Measurements from ENCODE around the gene TMED9. TPM values are rescaled to one million over a fixed set of nuclear protein-coding genes. Genes with fewer than 3 reads are reported as not detected.
"Not testable (repeated sequence)": the region's sequence is repeated elsewhere in the genome, so short reads cannot be mapped to it uniquely, and the experiment has no call there.

The TMED9 gene
- total RNA-seq, 1 donor from 2014 or later, result 135 TPM

- peak; percentile 30 for DNase-seq (ENCODE audit: low spot score)
- no peak for ATAC-seq
Observed at GRCh38 chr5:177605078-177605477, 13.1 kb downstream of the TMED9 start.

DNA sequence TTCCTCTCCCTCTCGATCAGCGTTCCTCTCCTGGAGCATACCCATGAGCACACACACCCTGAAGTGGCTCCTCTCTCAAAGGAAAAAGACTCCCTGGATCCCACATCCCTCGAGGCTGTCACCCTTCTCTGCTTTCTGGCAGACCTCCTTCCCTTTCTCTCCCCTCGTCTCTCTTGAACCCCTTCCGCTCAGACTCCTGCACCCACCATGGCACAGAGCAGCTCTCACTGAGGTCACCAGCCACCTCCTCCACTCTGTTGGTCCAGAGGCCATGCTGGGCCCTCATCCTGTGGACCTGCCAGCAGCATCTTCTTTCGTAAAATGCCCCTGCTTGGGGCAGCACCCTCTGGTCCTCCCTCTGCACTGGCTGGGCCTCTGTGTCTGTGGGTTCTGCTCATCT, 13.7 kb downstream of the TMED9 start:
- peak; percentile 36 for DNase-seq (ENCODE audit: low spot score)

DNA sequence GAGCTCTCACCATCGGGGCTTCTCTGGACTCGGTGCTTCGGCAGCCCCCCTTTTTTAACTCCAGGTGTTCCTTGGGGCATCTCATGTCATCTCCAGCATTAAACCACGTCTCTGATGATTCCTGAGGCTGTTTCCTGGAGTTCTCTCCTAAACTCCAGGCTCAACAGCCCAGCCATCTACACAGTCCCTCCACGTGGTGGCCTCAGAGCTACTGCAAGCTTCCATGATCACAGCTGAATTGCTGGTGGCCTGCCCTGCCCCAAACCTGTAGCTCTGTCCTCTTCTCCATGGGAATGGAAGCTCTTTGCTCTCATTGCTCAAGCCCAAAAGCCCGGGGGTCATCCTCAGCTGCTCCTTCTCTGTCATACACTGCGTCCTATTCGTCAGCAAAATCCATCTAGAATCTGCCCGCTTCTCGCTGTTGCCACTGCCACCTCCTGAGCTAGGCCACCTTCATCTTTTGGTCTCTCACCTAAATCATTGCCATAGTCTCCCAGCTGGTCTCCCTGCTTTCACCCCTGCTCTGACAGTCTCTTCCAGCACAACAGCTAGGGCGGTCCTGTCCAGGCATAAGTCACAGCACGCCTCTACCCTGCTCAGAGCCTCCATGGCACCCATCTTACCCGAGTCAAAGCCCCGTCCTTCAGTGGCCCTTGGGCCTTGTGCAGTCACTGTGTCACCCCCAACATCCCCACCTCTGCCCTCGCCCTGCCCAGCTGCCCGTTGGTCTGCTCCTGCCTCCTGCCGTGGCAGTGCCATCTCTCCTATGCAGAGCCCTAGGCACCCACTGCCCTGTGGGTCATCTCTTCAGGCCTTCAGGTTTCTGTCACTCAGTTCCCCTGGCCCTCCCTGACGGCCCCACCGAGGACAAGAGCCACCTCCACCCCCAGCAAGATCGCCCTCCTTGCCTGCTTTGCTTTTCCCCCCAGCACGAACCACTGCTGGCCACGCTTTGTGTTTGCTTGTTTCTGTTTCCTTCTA, 14.4 kb downstream of the TMED9 start:
- DNase-seq (ENCODE audit: low spot score), result peak; percentile 36
- ATAC-seq, result no peak

More for the DNA sequence above, 13.7 kb downstream of the TMED9 start:
- ATAC-seq, result no peak

GRCh38 chr5:177607115-177607451, 15.1 kb downstream of the TMED9 start:
- ATAC-seq (no peak), DNase-seq (ENCODE audit: low spot score) (no peak)

DNA sequence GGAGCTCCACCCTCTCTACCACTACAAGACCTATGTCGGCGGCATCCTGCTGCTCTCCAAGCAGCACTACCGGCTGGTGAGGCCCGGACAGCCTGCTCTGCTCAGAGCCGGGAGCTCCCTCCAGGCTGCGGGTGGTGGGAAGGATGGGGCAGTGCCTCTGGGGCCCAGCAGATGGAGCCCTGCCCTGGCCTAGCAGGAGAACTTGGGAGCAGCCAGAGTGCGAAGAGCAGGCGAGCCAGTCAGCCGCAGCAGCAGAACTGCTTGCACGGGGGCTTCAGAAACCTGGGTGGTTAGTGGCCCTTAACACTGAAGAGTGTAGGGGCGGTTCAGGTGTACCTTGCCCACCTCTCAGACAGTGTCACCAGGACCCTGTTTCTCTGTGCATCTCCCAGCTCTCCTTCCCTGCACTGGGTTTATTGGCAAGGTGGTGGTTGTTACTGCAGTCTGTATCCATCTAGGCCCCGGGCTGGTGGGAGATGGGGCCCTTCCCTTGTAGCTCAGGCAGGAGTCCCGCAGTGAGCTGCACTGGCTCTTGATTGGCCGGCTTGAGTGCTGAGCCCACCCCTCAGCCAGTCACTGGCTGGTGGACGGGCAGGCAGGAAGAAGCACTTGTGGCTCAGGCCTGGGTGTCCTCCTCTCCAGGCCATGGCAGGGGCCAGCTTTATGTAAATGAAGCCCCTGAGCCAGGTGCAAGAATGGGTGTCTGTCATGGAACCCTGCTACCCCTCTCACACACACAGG, 15.6 kb downstream of the TMED9 start:
- DNase-seq (ENCODE audit: low spot score), result peak; percentile 81
- ATAC-seq, result peak; percentile 95

- no peak for ATAC-seq
- DNase-seq (ENCODE audit: low spot score), result peak; percentile 41
Observed at GRCh38 chr5:177608243-177609075, 16.5 kb downstream of the TMED9 start.

DNA sequence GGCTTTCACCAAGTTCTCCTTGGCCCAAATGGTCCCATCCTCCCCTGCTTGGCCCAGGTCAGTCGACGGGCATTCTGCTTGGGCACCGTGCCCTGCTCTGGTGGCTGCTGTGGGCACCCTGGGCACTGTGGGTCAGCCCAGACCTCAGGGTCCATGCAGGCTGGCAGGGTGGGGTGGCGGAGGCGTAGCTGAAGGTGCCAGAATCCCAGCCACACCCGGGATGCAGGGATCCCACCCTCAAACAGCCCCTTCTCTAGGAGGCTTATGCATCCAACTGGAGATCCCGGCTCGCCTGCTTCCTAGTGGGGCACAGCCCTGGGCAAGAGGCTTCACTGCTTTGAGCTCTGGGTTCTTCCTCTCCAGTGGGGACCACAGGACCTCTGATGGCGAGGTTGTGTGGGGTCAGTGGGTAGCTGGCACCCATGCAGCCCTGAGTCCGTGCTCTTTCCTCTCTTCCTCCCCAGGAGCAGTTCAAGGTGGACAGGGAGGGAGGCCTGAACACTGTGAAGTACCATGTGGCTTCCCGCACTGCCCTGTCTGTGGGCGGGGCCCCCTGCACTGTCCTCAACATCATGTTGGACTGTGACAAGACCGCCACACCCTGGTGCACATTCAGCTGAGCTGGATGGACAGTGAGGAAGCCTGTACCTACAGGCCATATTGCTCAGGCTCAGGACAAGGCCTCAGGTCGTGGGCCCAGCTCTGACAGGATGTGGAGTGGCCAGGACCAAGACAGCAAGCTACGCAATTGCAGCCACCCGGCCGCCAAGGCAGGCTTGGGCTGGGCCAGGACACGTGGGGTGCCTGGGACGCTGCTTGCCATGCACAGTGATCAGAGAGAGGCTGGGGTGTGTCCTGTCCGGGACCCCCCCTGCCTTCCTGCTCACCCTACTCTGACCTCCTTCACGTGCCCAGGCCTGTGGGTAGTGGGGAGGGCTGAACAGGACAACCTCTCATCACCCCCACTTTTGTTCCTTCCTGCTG, 17.4 kb downstream of the TMED9 start:
- ATAC-seq (no peak), DNase-seq (ENCODE audit: low spot score) (peak; percentile 41)

DNA sequence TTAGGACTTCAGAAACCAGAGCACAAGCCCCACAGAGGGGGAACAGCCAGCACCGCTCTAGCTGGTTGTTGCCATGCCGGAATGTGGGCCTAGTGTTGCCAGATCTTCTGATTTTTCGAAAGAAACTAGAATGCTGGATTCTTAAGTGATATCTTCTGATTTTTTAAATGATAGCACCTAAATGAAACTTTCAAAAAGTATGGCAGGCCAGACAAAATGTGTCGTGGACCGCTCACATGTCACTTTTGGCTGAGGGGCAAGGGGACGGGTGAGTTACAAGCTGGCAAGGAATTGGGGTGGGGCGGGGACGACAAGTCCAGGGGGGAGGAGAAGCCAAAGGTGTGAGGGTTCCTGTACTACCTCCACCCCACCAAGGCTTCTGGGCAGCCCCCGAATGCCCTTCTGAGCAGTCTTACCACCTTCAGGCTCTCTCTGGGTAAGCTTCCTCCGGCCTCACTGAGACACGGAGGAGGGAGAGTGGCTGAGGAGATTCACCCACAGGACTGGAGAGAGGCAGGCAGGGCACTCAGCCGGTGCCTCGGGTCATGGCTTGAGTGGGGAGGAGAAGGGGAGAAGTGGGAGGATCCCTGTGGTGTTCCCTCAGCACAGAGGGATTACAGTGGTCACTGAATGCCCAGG, 18.2 kb downstream of the TMED9 start:
- ATAC-seq, result no peak
- DNase-seq (ENCODE audit: low spot score), result no peak

GRCh38 chr5:177610770-177611445, 18.9 kb downstream of the TMED9 start:
- DNase-seq (ENCODE audit: low spot score) (no peak), ATAC-seq (no peak)

GRCh38 chr5:177611446-177612214, 19.6 kb downstream of the TMED9 start:
- ATAC-seq (no peak), DNase-seq (ENCODE audit: low spot score) (no peak)

GRCh38 chr5:177612215-177612673, 20.2 kb downstream of the TMED9 start:
- DNase-seq (ENCODE audit: low spot score), result no peak
- ATAC-seq, result no peak

- ATAC-seq (no peak), DNase-seq (ENCODE audit: low spot score) (no peak)
Observed at GRCh38 chr5:177620560-177620959, 28.6 kb downstream of the TMED9 start.

DNA sequence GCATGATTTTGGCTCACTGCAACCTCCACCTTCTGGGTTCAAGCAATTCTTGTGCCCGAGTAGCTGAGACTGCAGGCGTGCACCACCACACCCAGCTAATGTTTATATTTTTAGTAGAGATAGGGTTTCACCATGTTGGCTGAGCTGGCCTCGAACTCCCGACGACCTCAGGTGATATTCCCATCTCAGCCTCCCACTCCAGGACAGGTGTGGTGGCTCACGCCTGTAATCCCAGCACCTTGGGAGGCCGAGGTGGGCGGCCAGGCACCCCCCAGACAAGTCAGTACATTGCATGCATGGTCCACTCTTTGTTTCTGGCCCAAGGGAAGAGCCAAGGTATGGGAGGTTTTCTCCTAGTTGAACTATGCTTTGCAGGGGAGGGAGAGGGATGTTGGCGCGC, 32.2 kb downstream of the TMED9 start:
- ATAC-seq; DNase-seq (ENCODE audit: low spot score): not testable (repeated sequence)

DNA sequence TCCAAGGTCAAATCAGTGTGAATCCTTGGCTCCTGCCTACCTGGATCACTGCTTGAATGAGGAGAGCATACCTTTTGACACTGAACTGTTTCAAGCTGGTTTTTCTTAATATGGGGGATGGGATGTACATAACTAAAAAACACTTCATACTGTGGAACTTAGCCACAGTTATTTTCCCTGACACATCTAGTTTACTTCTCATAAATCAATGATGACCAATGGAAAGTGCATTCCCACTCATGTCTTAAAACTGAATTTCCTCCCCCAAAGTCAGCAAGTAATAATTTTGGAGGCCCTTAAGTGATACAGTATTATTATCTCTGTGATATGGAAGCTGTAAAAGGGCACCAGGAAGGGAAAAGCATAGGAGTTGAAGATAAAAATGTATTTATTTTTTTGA, 38.2 kb downstream of the TMED9 start:
- ATAC-seq; DNase-seq (ENCODE audit: low spot score): not testable (repeated sequence)

- not testable (repeated sequence) for DNase-seq (ENCODE audit: low spot score); ATAC-seq
Observed at GRCh38 chr5:177634912-177635311, 42.9 kb downstream of the TMED9 start.

DNA sequence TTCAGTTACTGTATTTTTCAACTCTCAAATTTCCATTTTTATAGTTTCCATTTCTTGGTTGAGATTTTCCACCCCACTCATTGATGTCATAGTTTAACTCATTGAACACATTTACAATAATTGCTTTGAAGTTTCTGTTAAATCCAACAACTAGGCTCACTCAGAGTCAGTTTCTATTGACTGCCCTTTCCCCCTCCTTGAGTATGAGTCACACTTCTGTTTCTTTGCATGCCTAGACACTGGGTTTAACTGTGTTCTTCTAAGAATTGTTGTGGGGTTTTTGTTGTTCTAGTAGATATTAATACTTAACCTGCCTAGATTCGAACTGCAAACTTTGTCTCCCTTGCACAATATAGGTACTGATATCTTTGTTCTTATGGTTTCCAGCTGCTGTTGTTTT, 53.5 kb downstream of the TMED9 start:
- ATAC-seq; DNase-seq (ENCODE audit: low spot score): not testable (repeated sequence)
